ENCODE results near the gene CD300LF. TPM values are rescaled to one million over a fixed set of nuclear protein-coding genes. Genes with fewer than 3 reads are reported as not detected.
A peak's percentile ranks its signal among the peaks of the same experiment; 100 is the strongest.

CD300LF gene
- total RNA-seq, 1 experiment from 2014 or later, result not detected

GRCh38 chr17:74759243-74759801 is 46.6 kb upstream of the CD300LF start:
- ChIA-PET CTCF (interaction anchor here (0.8 to 4.1 kb wide), 4 partner anchors 10 to 22 kb away, joined by 3 to 20 read pairs (median 5); no protein-coding TSS in a partner anchor), POLR2A (interaction anchor here (1.1 to 3.9 kb wide), 5 partner anchors 10 to 17 kb away, joined by 3 to 18 read pairs (median 5); partner anchors contain the start of gene NAT9), RAD21 (ENCODE audit: low non-redundant PET in 1 of 2, low total read pairs in 2 of 2, uncharacterized antibody in 2 of 2, unreplicated experiment in 2 of 2) (no interaction called here)
- Histone ChIP-seq H3K27ac (ENCODE audit: low read depth, low read length) (peak overlapping the region; percentile 63; the same call in 1 of the 2 replicates), H2AFZ (ENCODE audit: low read depth, low read length, poor library complexity, severe bottlenecking) (no peak overlapping the region), H3K4me3 (replicated peaks in 1 of 2; ENCODE audit: low read depth in 1 of 2, low read length in 2 of 2) (no peak overlapping the region), H3K27me3 (ENCODE audit: insufficient read depth, low read length) (no peaks in the 10 kb centered on the region), H3K4me1 (ENCODE audit: control insufficient read depth in 1 of 2, insufficient read depth in 2 of 2, low read length in 2 of 2) (peaks cover 46 to 54% of the 10 kb centered on the region in 2 experiments), H3K79me2 (ENCODE audit: insufficient read depth, low read length) (peaks cover 68% of the 10 kb centered on the region), H3K4me2 (ENCODE audit: low read length) (peak overlapping the region; percentile 85), H3K9me3 (ENCODE audit: control insufficient read depth in 1 of 2, insufficient read depth in 1 of 2, low read depth in 1 of 2, low read length in 2 of 2) (no peaks in the 10 kb centered on the region), H3K9me2 (ENCODE audit: insufficient read depth) (no peaks in the 10 kb centered on the region), H3K9ac (ENCODE audit: low read length) (peak overlapping the region; percentile 3; the same call in 1 of the 2 replicates), H4K20me1 (ENCODE audit: insufficient read depth) (no peaks in the 10 kb centered on the region; the same call in 1 of the 2 replicates), H3K36me3 (ENCODE audit: control insufficient read depth in 1 of 2, insufficient read depth in 2 of 2, low read length in 2 of 2) (no peaks in the 10 kb centered on the region)
- peak; percentile 1; the same call in 1 of the 2 replicates for ATAC-seq
- TF ChIP-seq MAX (IDR thresholded peaks at IDR 0.05) (no peak), CTCF (IDR thresholded peaks at IDR 0.05 in 2 of 3, conservative IDR thresholded peaks at IDR 0.05 in 1 of 3; ENCODE audit: borderline replicate concordance in 1 of 3, insufficient read depth in 1 of 3, low read depth in 2 of 3, low read length in 2 of 3) (no peak), ZFX (IDR thresholded peaks at IDR 0.05) (no peak), EGR1 (IDR thresholded peaks at IDR 0.05; ENCODE audit: low read depth) (no peak), REST (IDR thresholded peaks at IDR 0.05; ENCODE audit: low read depth) (no peak), POLR2A (IDR thresholded peaks at IDR 0.05; ENCODE audit: borderline replicate concordance, extremely low read depth, insufficient read depth, insufficient read length) (no peak), POLR2AphosphoS5 (IDR thresholded peaks at IDR 0.05; ENCODE audit: low read depth, low read length) (no peak)
- DNase-seq (ENCODE audit: low read depth, low spot score), result no peak
- BruUV-seq (replicated peaks), result no TSS peak
- intact Hi-C loops (cut with micrococcal nuclease), result no loop called here
